Measurements from ENCODE around the gene REXO2.

REXO2 gene

DNA sequence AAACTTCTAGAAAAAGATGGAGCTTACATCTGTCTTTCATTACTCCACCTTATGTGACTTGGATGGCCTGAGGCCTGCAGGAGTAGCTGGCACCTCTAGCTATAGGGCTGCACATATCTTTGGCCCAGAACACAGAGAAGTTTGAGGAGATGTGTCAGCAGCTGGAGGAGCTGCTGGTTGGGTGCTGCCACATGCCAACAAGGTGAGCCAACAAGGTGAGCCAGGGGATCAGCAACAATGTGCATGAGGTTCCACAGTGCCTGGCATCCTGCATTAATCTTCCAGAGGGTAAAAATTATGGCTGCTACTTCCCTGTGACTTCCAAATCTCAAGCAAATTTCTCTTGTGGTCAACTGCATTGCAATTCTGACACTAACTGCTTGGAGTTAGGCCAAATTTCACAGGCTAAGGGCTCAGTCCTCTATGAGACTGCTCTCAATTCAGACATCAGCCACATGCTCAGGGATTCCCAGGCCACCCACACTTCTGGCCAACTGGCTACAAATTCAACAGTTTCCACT, 22.8 kb upstream of the REXO2 start:
- H3K4me3 ChIP-seq (ENCODE audit: low read length): no peak overlapping the region
- TF ChIP-seq ZNF274 (IDR thresholded peaks at IDR 0.05; ENCODE audit: low read depth, low read length): no peak

DNA sequence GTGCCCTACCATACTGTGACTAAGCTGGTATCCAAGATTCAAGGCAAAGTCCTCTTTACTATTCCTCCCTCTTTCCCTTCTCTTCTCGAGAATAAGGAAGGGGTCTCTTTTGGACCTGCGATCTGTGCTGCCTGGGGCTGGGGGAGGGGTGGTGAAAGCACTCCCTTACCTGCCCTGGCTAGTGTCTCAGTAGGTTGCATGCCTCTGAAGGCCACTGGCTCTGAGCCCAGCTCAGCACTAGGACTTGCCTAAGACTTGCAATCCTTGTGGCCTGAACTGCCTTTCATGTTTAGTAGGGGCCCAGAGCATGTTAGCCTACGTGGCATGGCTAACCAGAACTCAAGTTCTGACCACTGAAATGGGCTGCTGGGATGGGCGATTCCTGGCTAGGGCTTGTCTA, 13.0 kb upstream of the REXO2 start:
- no peak for TF ChIP-seq ZNF274 (IDR thresholded peaks at IDR 0.05; ENCODE audit: low read depth, low read length)
- H3K4me3 ChIP-seq (ENCODE audit: low read length): no peak overlapping the region

DNA sequence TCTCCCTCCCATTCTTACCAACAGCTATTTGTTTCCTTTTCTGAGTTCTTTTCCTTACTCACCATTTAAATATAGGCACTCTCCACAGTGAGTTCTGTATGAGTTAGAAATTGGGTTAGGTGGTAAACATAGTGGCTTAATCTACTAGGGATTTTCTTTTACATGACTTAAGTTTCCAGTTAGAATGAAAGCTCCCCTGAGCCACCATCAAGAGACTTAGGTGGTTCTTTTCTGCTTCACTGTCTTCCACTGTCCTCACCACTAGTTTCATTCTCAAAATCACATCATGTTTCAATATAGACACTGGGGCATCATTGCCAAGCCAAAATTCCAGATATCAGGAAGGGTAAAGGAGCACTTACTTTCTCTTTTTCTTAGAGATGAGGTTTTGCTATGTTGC, 9.0 kb upstream of the REXO2 start:
- no peak for TF ChIP-seq ZNF274 (IDR thresholded peaks at IDR 0.05; ENCODE audit: low read depth, low read length)
- H3K4me3 ChIP-seq (ENCODE audit: low read length): no peak overlapping the region

DNA sequence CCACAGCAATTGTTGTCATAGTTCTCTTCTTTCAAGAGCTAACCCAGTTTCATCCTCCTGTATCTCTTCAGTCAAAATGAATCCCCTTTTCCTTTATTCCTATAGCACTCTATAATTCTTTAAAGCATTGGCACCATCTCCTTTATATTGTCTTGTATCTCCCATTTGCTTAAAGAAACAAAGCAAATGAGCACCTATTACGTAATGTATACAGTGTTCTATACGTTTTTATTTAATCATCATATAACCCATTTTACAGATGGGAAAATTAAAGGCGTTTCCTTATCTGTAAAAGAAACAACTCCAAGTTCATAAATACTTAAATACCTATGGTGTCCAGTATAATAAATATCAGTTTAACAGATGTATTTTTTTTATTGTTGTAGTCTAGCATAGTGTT, 6.4 kb upstream of the REXO2 start:
- no peak for TF ChIP-seq ZNF274 (IDR thresholded peaks at IDR 0.05; ENCODE audit: low read depth, low read length)
- no peak overlapping the region for H3K4me3 ChIP-seq (ENCODE audit: low read length)

DNA sequence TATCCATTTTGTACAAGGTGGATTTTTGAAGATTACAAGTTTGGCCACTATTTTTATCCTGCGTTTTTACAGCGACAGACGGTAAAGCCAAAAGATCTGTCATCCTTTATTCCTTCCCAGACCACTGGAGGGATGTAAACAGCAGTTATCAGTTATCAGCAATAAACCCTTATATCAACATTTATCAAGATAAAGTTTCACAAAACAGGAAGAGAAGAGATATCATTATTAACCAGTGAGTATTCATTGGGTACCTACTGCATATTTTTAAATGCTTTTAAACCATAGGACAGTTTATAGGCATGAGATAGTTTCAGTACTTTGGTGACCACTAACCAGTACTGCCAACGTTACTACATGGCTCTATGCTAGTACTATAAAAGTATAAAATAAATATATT, 5.9 kb upstream of the REXO2 start:
- no peak overlapping the region for H3K4me3 ChIP-seq (ENCODE audit: low read length)
- TF ChIP-seq ZNF274 (IDR thresholded peaks at IDR 0.05; ENCODE audit: low read depth, low read length): no peak

DNA sequence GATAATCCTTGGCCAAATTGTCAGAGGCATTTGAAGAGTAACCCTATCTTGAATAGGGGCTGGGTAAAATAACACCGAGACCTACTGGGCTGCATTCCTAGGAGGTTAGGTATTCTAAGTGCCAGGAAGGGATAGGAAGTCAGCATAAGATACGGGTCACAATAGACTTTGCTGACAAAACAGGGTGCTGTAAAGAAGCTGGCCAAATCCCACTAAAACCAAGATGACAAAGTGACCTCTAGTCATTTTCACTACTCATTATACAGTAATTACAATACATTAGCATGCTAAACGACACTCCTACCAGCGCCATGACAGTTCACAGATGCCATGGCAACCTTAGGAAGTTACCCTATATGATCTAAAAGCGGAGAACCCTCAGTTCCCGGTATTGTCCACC, 964 bp upstream of the REXO2 start:
- TF ChIP-seq ZNF274 (IDR thresholded peaks at IDR 0.05; ENCODE audit: low read depth, low read length): no peak
- H3K4me3 ChIP-seq (ENCODE audit: low read length): no peak overlapping the region

DNA sequence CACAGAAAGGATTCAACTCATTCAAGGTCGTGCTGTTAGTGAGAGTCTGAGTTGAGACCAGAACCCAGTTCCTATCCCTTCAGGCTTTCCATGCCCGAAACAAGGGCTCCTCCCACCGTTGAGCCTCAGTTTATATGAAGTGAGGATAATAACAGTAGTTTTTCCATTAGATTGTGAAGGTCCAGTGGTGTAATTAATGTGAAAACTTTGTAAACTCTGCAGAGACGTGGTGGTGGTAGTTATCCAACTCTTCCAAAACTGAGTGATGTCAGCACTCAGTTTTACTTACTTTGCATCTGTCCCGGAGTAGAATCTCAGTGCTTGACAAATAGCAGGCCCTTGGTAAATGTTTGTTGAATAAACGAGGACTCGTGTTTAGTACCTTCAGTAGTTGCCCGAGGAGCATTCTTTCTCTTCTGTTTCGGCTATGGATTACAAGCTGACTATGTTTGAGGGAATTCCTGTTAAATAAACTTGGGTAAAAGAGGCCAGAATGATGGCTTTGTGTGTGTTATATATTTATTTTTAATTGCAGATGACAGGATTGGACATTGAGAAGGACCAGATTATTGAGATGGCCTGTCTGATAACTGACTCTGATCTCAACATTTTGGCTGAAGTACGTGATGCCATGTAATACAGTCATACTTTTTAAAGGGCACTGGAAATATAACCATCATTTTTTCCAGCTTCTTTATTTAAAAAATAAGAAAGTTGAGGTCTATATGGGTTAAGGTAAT, 1.0 kb downstream of the REXO2 start:
- no peak for TF ChIP-seq ZNF274 (IDR thresholded peaks at IDR 0.05; ENCODE audit: low read depth, low read length)
- H3K4me3 ChIP-seq (ENCODE audit: low read length): peak overlapping the region; percentile 53

DNA sequence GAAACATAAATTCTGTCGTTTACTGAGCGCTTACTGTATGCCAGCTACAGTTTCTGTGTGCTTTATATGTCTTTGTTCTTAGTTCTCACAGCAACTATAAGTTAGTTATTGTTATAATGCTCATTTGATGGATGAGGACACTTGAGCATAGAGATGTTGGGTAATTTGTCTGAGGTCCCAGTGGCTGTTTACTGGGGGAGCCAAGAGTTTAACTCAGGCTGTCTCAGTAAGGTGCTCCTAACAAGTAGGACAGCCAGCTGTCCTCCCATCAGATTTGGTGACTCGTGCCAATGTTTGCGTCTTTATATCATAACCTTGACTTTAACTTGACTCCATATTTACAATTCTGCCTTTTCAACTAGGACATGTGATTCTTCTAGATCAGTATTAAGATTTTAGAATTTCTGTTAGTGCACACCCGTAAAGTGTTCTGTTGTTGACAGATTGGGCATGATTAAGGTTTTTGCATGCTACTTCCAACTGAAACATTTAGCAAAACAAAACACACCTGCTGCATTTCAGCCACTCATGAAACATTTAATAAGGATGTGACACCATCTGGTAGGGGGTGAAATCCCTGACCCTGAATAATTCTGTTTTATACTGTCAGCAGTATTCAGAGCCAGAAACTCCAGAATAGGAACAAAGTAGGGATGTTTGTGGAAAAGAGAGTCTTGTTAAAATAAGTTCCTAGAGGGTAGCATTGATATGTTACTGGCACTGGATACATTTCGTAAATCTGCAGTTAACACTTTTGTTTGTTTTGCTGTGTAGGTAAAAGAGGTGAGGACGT, 1.9 kb downstream of the REXO2 start:
- TF ChIP-seq ZNF274 (IDR thresholded peaks at IDR 0.05; ENCODE audit: low read depth, low read length): no peak
- H3K4me3 ChIP-seq (ENCODE audit: low read length): no peak overlapping the region

DNA sequence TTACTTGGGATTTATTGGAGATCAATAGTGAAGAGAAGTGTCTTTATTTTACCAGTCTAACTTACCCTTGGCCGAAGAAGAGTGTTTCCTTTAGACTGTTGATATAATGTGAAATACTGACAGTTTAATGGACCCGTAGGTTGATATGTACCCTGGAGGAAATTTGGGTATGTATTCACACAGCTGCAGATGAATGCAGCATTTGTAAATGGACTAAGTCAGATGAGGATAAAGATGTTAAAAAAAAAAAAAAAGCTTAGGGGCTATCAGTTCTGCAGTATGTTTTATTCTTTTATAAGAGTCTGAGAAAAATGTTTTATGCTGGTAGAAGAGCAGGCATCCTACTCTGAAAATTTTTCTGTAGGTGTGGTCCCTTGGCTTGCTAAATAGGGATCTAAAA, 2.7 kb downstream of the REXO2 start:
- no peak for TF ChIP-seq ZNF274 (IDR thresholded peaks at IDR 0.05; ENCODE audit: low read depth, low read length)
- no peak overlapping the region for H3K4me3 ChIP-seq (ENCODE audit: low read length)

DNA sequence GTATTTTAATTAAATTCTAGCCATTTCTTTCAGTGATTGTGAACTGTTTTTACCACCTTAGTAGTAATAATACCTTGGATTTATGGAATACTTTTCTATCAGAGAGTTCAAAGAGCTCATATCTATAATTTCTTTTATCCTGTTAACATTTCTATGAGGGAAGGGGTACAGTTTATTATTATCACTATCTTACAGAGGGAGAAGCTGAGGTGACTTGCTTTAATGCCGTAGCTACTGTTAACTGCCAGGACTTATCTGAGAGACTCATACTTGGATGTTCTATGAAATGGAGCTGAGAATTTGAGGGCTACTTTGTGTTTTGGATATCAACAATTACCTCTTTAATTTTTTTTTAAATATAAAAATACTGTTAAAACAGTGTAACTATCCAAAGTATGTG, 3.3 kb downstream of the REXO2 start:
- no peak for TF ChIP-seq ZNF274 (IDR thresholded peaks at IDR 0.05; ENCODE audit: low read depth, low read length)
- H3K4me3 ChIP-seq (ENCODE audit: low read length): no peak overlapping the region

DNA sequence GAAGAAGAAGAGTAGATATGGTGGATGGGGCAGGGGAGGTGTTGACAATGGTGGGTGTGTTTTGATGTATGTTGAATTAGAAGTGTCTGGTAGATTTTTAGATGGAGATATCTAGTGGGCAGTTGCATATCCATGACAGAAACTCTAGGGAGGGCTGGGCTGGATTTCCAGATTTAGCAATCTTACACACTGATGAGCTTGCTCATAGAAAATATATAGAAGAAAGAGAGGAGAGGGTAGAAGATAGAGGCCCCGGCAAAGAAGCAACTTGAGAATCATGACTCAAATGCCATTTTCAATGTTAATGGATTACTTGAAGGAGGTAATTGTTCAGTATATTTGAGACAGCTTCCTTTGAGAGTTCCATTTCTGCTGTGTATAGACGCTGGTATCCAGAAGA, 8.2 kb downstream of the REXO2 start:
- H3K4me3 ChIP-seq (ENCODE audit: low read length): no peak overlapping the region
- no peak for TF ChIP-seq ZNF274 (IDR thresholded peaks at IDR 0.05; ENCODE audit: low read depth, low read length)

DNA sequence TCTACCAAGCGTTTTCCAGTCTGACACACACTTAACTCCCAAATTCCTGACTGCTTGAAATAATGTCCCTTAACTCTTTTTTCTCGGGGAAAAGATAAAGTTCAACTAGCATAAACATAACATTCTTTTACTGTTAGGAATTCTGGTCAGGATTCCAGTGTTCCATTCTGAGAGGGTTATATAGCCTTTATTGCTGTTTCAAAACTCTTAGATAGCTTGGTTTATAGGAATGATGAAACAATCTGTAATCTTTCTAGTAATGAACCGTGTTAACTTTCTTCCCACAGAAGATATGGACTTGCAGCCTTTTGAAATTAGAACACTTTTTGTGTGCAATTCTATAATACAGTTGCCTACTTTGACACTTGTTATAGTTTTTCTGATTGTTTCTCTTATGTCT, 8.6 kb downstream of the REXO2 start:
- no peak for TF ChIP-seq ZNF274 (IDR thresholded peaks at IDR 0.05; ENCODE audit: low read depth, low read length)
- H3K4me3 ChIP-seq (ENCODE audit: low read length): no peak overlapping the region

DNA sequence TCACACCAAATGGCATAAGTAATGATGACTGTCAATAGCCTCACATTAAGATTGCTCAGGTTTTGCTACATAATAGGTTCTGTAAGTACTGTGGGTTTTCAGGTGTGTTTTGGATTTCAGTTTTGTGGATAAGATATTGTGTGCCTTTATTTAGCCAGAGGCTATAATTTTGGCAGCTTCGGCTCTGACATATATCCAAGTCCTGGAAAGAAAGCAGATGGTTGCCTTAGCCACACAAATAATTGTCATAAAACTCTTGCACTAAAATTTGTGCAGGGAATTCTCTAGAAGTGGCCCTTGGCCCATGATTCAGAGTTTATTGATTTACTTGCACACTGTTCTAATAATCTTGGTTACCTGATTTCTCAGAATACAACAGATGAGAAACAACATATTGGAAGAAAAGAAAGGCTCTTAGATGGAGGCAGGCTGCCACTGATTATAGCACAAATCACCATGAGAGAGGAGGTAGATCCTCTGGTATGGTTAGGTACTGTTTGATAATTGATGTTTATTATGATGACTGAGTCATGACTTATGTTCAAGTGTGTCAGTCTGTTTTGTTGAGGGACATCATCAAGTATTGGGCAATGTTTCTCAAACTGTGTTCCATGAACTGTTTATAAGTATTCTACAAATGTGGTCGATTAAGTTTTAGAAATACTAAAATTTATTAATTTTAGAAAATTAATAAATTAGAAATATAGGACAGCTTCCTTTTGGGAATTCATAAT, 9.6 kb downstream of the REXO2 start:
- H3K4me3 ChIP-seq (ENCODE audit: low read length): no peak overlapping the region
- no peak for TF ChIP-seq ZNF274 (IDR thresholded peaks at IDR 0.05; ENCODE audit: low read depth, low read length)

DNA sequence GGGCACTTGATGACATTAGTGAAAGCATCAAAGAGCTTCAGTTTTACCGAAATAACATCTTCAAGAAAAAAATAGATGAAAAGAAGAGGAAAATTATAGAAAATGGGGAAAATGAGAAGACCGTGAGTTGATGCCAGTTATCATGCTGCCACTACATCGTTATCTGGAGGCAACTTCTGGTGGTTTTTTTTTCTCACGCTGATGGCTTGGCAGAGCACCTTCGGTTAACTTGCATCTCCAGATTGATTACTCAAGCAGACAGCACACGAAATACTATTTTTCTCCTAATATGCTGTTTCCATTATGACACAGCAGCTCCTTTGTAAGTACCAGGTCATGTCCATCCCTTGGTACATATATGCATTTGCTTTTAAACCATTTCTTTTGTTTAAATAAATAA, 10.6 kb downstream of the REXO2 start:
- TF ChIP-seq ZNF274 (IDR thresholded peaks at IDR 0.05; ENCODE audit: low read depth, low read length): no peak

More for the DNA sequence above, 10.6 kb downstream of the REXO2 start:
- H3K4me3 ChIP-seq (ENCODE audit: low read length): no peak overlapping the region
